K562 (cell line): ENCODE data around the gene RBM19. TPM values are rescaled to one million over a fixed set of nuclear protein-coding genes. Genes with fewer than 3 reads are reported as not detected.

ENCODE experiments used
- ATAC-seq: fragments of 200-7000 bp; cut with Tn5 transposase; 3 replicates; pipeline ENCODE4 v1.9.1; 2020; ENCODE audit warnings: moderate library complexity
- BruUV-seq: library from RNA; stranded (reverse); fragments of 400-500 nt; replicated peaks from 2 replicates; lab custom pipeline; 2021; lab: Mats Ljungman, UMichigan
- CTCF ChIA-PET: fragments of 300-600 bp; formaldehyde crosslinking; extraction: SDS; loops from one replicate; lab custom pipeline; 2021; ENCODE audit warnings: low intra/inter-chr PET ratio; lab: Yijun Ruan, JAX
- POLR2A ChIA-PET: fragments of 300-600, 350-650 bp; sonication (Branson Sonifier 250); formaldehyde crosslinking; extraction: SDS; loops from one replicate; lab custom pipeline; 2021; ENCODE audit warnings: antibody characterized with exemption, inconsistent platforms; lab: Yijun Ruan, JAX
- DNase-seq, 4 experiments: peaks; one replicate each; pipeline versions ENCODE4 v3.0.0 to v3.0.0-alpha.2; 2011 to 2018; ENCODE audit warnings: low spot score in 3 of 4, mixed read lengths in 3 of 4; ENCODE audit errors: extremely low read depth in 1 of 4
- FAIRE-seq: peaks from 2 replicates; lab custom pipeline; 2011; peaks lifted over from hg19 to GRCh38; lab: Jason Lieb, UNC
- H2AFZ ChIP-seq: 2 replicates; pipeline ENCODE4 v1.6.0; 2011; ENCODE audit warnings: low read depth, low read length, control low read depth, inconsistent platforms
- H3K27ac ChIP-seq: fragments of 200-600 bp; 3 replicates; pipeline ENCODE4 v1.8.0; 2011; ENCODE audit warnings: low read depth, mild to moderate bottlenecking, control low read depth, inconsistent platforms, low read length, moderate library complexity, mixed read lengths; ENCODE audit errors: extremely low read depth
- H3K27me3 ChIP-seq, 2 experiments: fragments of 300-600 bp in 1 of 2; 2 replicates in 1 of 2; 3 replicates in 1 of 2; pipeline versions ENCODE4 v1.6.0 to v1.8.0; 2011; ENCODE audit warnings: inconsistent platforms in 2 of 2, low read length in 2 of 2, mild to moderate bottlenecking in 1 of 2, mixed read lengths in 1 of 2, moderate library complexity in 1 of 2; ENCODE audit not compliant: control insufficient read depth in 2 of 2, insufficient read depth in 2 of 2
- H3K36me3 ChIP-seq: fragments of 300-600 bp; 3 replicates; pipeline ENCODE4 v1.8.0; 2011; ENCODE audit warnings: mild to moderate bottlenecking, low read length, inconsistent platforms; ENCODE audit not compliant: control insufficient read depth, insufficient read depth
- H3K4me1 ChIP-seq, 2 experiments: fragments of 200-600 bp in 1 of 2; replicated peaks in 1 of 2; 2 replicates in 1 of 2; 3 replicates in 1 of 2; pipeline versions ENCODE4 v1.5.1 to v1.8.0; 2011; ENCODE audit warnings: inconsistent platforms in 2 of 2, low read length in 2 of 2, mild to moderate bottlenecking in 1 of 2, mixed read lengths in 1 of 2, moderate library complexity in 1 of 2; ENCODE audit not compliant: control insufficient read depth in 2 of 2, insufficient read depth in 2 of 2
- H3K4me2 ChIP-seq: 2 replicates; pipeline ENCODE4 v1.6.1; 2011; ENCODE audit warnings: low read length, control low read depth, inconsistent platforms, mixed read lengths; ENCODE audit not compliant: insufficient read depth
- H3K4me3 ChIP-seq: fragments of 200-600 bp; sonication (generic), shearing (Covaris generic); 2 replicates; pipeline ENCODE4 v1.5.1; 2016; ENCODE audit warnings: control low read depth, inconsistent platforms
- H3K79me2 ChIP-seq: fragments of 200-600 bp; 3 replicates; pipeline ENCODE4 v1.8.0; 2011; ENCODE audit warnings: low read length, inconsistent platforms; ENCODE audit not compliant: control insufficient read depth, insufficient read depth
- H3K9ac ChIP-seq, 2 experiments: 2 replicates each; pipeline versions ENCODE4 v1.6.0 to v1.6.1; 2011; ENCODE audit warnings: low read depth in 2 of 2, low read length in 2 of 2, control low read depth in 1 of 2, inconsistent platforms in 1 of 2, mild to moderate bottlenecking in 1 of 2, mixed read lengths in 1 of 2; ENCODE audit not compliant: insufficient read depth in 1 of 2
- H3K9me1 ChIP-seq: one replicate; pipeline ENCODE4 v1.6.0; 2011; ENCODE audit warnings: inconsistent platforms, mild to moderate bottlenecking, low read length, moderate library complexity; ENCODE audit not compliant: control insufficient read depth, insufficient read depth
- H3K9me3 ChIP-seq: replicated peaks from 2 replicates; pipeline ENCODE4 v1.5.1; 2011; ENCODE audit warnings: low read depth, low read length, inconsistent platforms; ENCODE audit not compliant: control insufficient read depth, insufficient read depth
- H4K20me1 ChIP-seq: replicated peaks from 2 replicates; pipeline ENCODE4 v1.6.1; 2011; ENCODE audit warnings: low read length, inconsistent platforms, mixed read lengths; ENCODE audit not compliant: control insufficient read depth, insufficient read depth
- EP300 ChIP-seq: IDR thresholded peaks from 2 replicates; pipeline ENCODE4 v1.6.1; 2012; ENCODE audit warnings: low read length, improper control_type of control experiment
- GATAD2A ChIP-seq: fragments of 450-650 bp; IDR thresholded peaks from 2 replicates; pipeline ENCODE4 v1.6.1; 2017
- KAT8 ChIP-seq: fragments of 450-650 bp; IDR thresholded peaks from 2 replicates; pipeline ENCODE4 v1.6.1; 2016; ENCODE audit warnings: low read depth, mild to moderate bottlenecking
- MEF2D ChIP-seq: conservative IDR thresholded peaks from 2 replicates; pipeline ENCODE4 v1.6.1; 2016; ENCODE audit warnings: low read depth, missing genetic modification characterization, missing compliant biosample characterization
- MEIS2 ChIP-seq: fragments of 450-650 bp; IDR thresholded peaks from 2 replicates; pipeline ENCODE4 v1.6.1; 2014; ENCODE audit warnings: mild to moderate bottlenecking; ENCODE audit not compliant: partially characterized antibody
- SIN3B ChIP-seq: fragments of 450-650 bp; IDR thresholded peaks from 2 replicates; pipeline ENCODE4 v1.6.1; 2017; ENCODE audit warnings: low read depth, mild to moderate bottlenecking, moderate library complexity
- YBX1 ChIP-seq: fragments of 450-650 bp; IDR thresholded peaks from 2 replicates; pipeline ENCODE4 v1.7.1; 2016; ENCODE audit warnings: mild to moderate bottlenecking
- ZFP36 ChIP-seq: fragments of 150-350 bp; IDR thresholded peaks from 2 replicates; pipeline ENCODE4 v1.6.1; 2018; ENCODE audit warnings: low read length, low read depth; ENCODE audit not compliant: partially characterized antibody
- ZKSCAN8 ChIP-seq: fragments of 200-800 bp; sonication (Bioruptor generic); IDR thresholded peaks from 2 replicates; pipeline ENCODE4 v1.6.1; 2016; ENCODE audit warnings: missing genetic modification characterization, missing compliant biosample characterization
- WGBS: fragments of 100-300 bp; shearing (Covaris generic); methylation state at CpG from one replicate; pipeline ENCODE4 v1.1.6; 2016; ENCODE audit warnings: low coverage, mixed read lengths; ENCODE audit not compliant: insufficient coverage; ENCODE audit errors: missing lambda C conversion rate; 5-methylcytosine and 5-hydroxymethylcytosine counted together
- in situ Hi-C: fragments of 300-500 bp; cut with MboI; formaldehyde crosslinking; loops from 4 replicates; pipeline ENCODE4 v1.15.0; 2018; ENCODE audit warnings: inconsistent platforms, mixed read lengths
- intact Hi-C: fragments of 100-400 bp; cut with micrococcal nuclease; formaldehyde crosslinking; loops from 2 replicates; pipeline ENCODE4 v1.14.2; 2022
- polyA plus RNA-seq, 8 experiments: library from polyadenylated mRNA; depleted of rRNA in 4 of 8; stranded (reverse) in 5 of 8; unstranded in 3 of 8; fragments of >200 nt; fragmentation: Nextera tagmentation in 2 of 8; fragmentation: Illumina TruSeq in 1 of 8; extraction: Ambion mirVana in 2 of 8; extraction: Trizol in 1 of 8; gene quantifications; 2 replicates each; pipeline versions ENCODE4 v1.2.1 to v1.2.3, GENCODE V29; 2011 to 2014; ENCODE audit warnings: inconsistent platforms in 1 of 8, missing spikeins in 1 of 8
- total RNA-seq, 7 experiments: library from RNA; depleted of rRNA in 6 of 7; stranded (reverse); fragments of >200 nt in 6 of 7; fragmentation: Illumina TruSeq in 2 of 7; extraction: Trizol in 2 of 7; gene quantifications; 2 replicates each; pipeline versions ENCODE4 v1.2.1 to v1.2.3, GENCODE V29; 2011 to 2021; ENCODE audit warnings: low replicate concordance in 1 of 7
- TF ChIP-seq, protein P1 (sequence below): fragments of 450-650 bp; IDR thresholded peaks from 2 replicates; pipeline ENCODE4 v1.6.1; 2016; ENCODE audit warnings: low read depth
- TF ChIP-seq, protein P2 (sequence below): fragments of 450-650 bp; IDR thresholded peaks from 2 replicates; pipeline ENCODE4 v1.6.1; 2017; ENCODE audit warnings: antibody characterized with exemption
- TF ChIP-seq, protein P3 (sequence below): fragments of 450-650 bp; formaldehyde crosslinking; IDR thresholded peaks from 2 replicates; pipeline ENCODE4 v1.4.0; 2020; ENCODE audit warnings: mild to moderate bottlenecking, mixed read lengths

The RBM19 gene
- total and polyA plus RNA-seq, 9 of the 15 experiments (the other 6 are each of a cell fraction or from before 2014, with no cell fraction given) = 16.0 to 58.4 (median 37.9) TPM

DNA sequence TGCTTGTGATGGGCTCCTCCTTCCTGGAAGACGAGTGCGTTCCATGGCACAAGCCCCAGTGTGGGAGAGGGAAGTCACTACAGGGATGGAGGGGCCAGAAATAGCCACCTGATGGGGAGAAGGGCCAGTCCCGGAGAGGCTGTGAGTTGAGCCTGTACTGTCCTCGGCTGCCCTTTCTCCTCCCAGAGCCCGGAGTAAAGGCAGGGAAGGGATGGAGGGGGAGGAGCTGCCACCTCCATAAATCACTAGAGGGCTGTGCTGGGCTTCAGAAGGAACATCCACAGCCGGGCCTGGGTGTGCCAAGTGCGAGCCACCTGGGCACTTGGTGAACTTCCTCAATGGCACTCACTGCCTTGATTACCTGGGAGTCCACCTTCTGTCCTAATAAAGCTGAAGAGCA is 110.1 kb downstream of the RBM19 start:
- ChIA-PET CTCF (no interaction called here), POLR2A (interaction anchor here (0.6 kb wide), 1 partner anchor 705 kb away, joined by 3 read pairs; no protein-coding TSS in a partner anchor)
- no peak overlapping the region for H2AFZ ChIP-seq
- WGBS = 88% methylated on average over 7 of the region's 7 CpGs
- H3K4me1 ChIP-seq = peaks cover 20 to 30% of the 10 kb centered on the region in 2 experiments; a peak in 4 of 5 replicates
- DNase-seq = no peak
- H3K27me3 ChIP-seq = no peaks in the 10 kb centered on the region
- in situ Hi-C loops = no loop called here
- no peaks in the 10 kb centered on the region for H3K9me1 ChIP-seq
- no peak overlapping the region for H3K4me2 ChIP-seq
- no TSS peak for BruUV-seq
- intact Hi-C loops = no loop called here
- no peak for ATAC-seq
- no peaks in the 10 kb centered on the region; the same call in 1 of the 2 replicates for H4K20me1 ChIP-seq
- H3K27ac ChIP-seq = no peak overlapping the region
- H3K9ac ChIP-seq = no peak overlapping the region
- H3K9me3 ChIP-seq = no peaks in the 10 kb centered on the region
- no peak overlapping the region for H3K4me3 ChIP-seq
- no peaks in the 10 kb centered on the region for H3K79me2 ChIP-seq
- H3K36me3 ChIP-seq = peaks cover 57% of the 10 kb centered on the region; the same call in 2 of the 3 replicates
- FAIRE-seq = no peak
- TF ChIP-seq, protein P1, sequence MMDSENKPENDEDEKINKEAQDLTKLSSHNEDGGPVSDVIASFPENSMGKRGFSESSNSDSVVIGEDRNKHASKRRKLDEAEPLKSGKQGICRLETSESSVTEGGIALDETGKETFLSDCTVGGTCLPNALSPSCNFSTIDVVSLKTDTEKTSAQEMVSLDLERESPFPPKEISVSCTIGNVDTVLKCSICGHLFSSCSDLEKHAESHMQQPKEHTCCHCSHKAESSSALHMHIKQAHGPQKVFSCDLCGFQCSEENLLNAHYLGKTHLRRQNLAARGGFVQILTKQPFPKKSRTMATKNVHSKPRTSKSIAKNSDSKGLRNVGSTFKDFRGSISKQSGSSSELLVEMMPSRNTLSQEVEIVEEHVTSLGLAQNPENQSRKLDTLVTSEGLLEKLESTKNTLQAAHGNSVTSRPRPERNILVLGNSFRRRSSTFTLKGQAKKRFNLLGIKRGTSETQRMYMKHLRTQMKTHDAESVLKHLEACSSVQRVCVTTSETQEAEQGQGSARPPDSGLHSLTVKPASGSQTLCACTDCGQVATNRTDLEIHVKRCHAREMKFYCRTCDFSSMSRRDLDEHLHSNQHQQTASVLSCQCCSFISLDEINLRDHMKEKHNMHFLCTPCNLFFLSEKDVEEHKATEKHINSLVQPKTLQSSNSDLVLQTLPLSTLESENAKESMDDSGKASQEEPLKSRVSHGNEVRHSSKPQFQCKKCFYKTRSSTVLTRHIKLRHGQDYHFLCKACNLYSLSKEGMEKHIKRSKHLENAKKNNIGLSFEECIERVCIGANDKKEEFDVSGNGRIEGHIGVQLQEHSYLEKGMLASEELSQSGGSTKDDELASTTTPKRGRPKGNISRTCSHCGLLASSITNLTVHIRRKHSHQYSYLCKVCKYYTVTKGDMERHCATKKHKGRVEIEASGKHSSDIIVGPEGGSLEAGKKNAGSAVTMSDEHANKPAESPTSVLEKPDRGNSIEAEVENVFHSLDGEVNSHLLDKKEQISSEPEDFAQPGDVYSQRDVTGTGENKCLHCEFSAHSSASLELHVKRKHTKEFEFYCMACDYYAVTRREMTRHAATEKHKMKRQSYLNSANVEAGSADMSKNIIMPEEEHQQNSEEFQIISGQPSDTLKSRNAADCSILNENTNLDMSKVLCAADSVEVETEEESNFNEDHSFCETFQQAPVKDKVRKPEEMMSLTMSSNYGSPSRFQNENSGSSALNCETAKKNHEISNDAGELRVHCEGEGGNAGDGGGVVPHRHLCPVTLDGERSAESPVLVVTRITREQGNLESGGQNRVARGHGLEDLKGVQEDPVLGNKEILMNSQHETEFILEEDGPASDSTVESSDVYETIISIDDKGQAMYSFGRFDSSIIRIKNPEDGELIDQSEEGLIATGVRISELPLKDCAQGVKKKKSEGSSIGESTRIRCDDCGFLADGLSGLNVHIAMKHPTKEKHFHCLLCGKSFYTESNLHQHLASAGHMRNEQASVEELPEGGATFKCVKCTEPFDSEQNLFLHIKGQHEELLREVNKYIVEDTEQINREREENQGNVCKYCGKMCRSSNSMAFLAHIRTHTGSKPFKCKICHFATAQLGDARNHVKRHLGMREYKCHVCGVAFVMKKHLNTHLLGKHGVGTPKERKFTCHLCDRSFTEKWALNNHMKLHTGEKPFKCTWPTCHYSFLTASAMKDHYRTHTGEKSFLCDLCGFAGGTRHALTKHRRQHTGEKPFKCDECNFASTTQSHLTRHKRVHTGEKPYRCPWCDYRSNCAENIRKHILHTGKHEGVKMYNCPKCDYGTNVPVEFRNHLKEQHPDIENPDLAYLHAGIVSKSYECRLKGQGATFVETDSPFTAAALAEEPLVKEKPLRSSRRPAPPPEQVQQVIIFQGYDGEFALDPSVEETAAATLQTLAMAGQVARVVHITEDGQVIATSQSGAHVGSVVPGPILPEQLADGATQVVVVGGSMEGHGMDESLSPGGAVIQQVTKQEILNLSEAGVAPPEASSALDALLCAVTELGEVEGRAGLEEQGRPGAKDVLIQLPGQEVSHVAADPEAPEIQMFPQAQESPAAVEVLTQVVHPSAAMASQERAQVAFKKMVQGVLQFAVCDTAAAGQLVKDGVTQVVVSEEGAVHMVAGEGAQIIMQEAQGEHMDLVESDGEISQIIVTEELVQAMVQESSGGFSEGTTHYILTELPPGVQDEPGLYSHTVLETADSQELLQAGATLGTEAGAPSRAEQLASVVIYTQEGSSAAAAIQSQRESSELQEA = no peak
- TF ChIP-seq ZFP36 (no peak), ZKSCAN8 (CRISPR knock-in tag) (no peak), EP300 (no peak), KAT8 (no peak), GATAD2A (no peak), MEIS2 (peak; percentile 27), MEF2D (tag) (no peak), YBX1 (no peak), SIN3B (no peak)
- TF ChIP-seq, protein P2, sequence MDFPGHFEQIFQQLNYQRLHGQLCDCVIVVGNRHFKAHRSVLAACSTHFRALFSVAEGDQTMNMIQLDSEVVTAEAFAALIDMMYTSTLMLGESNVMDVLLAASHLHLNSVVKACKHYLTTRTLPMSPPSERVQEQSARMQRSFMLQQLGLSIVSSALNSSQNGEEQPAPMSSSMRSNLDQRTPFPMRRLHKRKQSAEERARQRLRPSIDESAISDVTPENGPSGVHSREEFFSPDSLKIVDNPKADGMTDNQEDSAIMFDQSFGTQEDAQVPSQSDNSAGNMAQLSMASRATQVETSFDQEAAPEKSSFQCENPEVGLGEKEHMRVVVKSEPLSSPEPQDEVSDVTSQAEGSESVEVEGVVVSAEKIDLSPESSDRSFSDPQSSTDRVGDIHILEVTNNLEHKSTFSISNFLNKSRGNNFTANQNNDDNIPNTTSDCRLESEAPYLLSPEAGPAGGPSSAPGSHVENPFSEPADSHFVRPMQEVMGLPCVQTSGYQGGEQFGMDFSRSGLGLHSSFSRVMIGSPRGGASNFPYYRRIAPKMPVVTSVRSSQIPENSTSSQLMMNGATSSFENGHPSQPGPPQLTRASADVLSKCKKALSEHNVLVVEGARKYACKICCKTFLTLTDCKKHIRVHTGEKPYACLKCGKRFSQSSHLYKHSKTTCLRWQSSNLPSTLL = no peak
- TF ChIP-seq, protein P3, sequence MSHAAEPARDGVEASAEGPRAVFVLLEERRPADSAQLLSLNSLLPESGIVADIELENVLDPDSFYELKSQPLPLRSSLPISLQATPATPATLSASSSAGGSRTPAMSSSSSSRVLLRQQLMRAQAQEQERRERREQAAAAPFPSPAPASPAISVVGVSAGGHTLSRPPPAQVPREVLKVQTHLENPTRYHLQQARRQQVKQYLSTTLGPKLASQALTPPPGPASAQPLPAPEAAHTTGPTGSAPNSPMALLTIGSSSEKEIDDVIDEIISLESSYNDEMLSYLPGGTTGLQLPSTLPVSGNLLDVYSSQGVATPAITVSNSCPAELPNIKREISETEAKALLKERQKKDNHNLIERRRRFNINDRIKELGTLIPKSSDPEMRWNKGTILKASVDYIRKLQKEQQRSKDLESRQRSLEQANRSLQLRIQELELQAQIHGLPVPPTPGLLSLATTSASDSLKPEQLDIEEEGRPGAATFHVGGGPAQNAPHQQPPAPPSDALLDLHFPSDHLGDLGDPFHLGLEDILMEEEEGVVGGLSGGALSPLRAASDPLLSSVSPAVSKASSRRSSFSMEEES = no peak
